CD4-positive, alpha-beta T cell treated with Interleukin-15 for 4 hours (primary cell): ENCODE measurements around the gene KIF3B.
"Not testable (repeated sequence)": the region's sequence is repeated elsewhere in the genome, so short reads cannot be mapped to it uniquely, and the experiment has no call there.

Experiments used
- DNase-seq: peaks from one replicate; pipeline ENCODE4 v3.0.0-alpha.2; 2020; ENCODE audit warnings: low spot score

The KIF3B gene

DNA sequence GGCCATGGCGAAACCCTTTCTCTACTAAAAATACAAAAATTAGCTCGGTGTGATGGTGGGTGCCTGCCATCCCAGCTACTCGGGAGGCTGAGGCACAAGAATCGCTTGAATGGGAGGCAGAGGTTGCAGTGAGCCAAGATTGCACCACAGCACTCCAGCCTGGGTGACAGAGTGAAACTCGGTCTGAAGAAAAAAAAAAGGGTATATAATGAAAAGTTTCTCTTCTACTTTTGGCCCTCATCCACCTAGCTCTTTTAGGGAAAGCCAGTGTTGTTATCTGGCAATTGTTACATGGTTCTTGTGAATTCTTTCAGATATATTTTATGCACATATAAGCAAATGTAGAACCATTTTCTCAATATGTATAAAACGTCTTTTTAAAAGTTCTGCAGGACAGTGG is 19.0 kb downstream of the KIF3B start:
- no peak for DNase-seq

DNA sequence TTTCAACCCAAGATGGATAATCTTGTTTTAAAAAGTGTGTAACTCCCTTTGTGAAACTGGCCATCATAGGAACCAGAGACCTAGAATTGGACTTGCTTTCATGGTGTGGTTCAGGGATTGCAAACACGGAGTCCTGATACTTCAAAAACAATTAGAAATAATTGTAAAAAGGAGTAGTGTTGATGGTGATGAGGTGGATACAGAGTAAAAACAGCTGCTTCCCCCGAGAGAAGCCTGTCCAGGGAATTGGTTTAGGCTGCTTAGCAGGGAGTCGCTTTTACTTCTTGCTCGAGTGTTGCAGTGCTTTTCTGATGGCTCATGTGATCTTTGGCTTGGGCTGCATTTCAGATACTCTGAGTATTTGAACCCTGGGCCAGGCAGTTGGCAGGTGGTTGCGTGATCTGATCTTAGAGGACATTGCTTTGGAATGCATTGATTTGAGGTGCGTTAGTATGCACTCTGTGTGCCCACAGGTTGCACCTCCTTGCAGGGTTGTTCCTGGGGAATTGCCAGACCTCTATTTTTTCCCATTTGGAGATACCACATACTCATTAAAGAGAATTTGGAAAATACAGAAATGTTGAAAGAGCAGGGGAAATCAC is 19.5 kb downstream of the KIF3B start:
- no peak for DNase-seq

GRCh38 chr20:32297439-32297838 is 20.0 kb downstream of the KIF3B start:
- DNase-seq, result no peak

DNA sequence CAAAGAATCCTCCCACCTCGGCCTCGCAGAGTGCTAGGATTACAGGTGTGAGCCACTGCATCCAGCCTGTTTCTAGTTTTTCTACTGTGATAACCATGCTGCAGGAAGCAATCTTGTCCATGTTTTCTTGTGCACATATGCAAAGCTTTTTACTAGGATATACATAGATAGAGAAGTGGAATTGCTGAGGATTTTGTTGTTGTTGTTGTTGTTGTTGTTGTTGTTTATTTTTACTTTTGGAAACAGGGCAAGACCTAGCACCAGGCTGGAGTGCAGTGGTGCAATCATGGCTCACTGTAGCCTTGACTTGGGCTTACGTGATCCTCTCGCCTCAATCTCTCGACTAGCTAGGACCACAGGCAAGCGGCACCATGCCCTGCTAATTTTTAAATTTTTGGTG is 23.2 kb downstream of the KIF3B start:
- no peak for DNase-seq

GRCh38 chr20:32301719-32302506 is 24.5 kb downstream of the KIF3B start:
- no peak for DNase-seq

DNA sequence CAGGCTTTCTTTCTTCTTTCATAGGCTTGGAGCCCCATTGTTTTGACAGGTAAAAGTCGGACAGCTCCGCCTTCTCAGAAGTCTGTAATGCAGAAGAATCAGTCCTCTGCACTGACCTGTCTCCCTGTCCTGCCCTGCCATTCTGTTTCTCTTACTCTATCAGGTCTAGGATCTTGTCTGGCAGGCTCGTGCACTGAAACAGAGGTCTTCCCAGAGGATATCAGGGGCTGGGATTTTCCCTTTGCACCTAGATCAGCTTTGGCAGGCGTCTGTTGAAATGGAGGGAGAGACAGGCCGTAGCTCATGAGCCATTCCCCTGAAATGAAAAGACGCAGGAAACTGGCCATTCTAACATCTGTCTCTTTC is 25.0 kb downstream of the KIF3B start:
- DNase-seq, result no peak

DNA sequence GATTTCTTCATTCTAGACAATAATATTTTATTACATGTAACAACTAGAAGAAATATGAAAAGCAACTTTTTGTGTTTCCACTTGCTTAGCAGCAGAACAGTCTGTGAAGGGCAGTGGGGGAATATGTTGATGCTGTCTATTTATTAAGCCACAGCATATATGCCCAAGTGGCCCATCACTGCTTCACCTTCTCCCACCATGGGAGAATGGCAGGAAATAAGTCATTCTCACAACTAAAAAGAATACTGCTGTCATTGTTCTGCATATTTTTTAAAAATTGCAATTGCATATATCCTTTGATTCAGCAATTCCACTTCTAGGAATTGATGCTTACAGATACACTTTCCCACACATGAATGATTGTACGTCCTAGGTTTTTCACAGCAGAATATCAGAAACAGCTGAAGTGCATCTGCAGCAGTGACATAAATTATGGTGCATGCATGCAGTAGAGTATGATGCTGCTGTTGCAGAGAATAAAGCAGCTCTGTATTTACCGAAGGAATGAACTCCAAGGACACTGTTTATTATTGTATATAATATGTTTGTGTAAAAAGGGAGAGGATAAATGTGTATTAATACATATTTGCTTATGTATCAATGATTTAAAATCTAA is 26.8 kb downstream of the KIF3B start:
- DNase-seq, result no peak

GRCh38 chr20:32312718-32313424 is 35.4 kb downstream of the KIF3B start:
- no peak for DNase-seq

DNA sequence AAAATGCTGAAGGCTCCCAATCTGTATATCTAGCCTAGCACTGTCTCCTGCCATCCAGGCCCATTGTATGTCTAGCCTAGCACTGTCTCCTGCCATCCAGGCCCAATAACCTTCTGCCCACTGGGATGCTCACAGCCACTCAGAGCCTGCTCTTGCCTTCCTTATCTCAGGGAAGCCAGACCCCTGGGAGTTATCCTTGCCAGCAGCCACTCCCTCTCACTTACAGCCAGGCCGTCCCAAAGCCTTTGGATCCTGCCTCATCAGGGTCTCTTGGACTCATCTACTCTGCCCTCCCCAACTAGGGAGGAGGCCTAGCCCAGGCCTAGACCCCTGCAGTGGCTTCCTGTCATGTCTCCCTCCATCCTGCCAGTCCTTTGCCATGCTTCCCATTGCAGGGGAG is 37.3 kb downstream of the KIF3B start:
- no peak for DNase-seq

DNA sequence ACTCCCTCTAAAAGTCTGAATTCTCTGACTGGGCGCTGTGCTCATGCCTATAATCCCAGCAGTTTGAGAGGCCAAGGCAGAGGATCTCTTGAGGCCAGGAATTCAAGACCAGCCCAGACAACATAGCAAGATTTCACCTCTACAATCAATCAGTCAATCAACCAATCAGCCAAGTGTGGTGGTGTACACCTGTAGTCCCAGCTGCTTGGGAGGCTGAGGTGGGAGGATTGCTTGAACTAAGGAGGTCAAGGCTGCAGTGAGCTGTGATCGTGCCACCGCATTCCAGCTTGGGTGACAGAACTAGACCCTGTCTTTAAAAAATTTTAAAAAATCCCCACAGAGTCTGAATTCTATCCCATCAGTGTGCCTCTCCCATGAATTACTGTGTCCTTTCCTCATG is 37.9 kb downstream of the KIF3B start:
- no peak for DNase-seq

DNA sequence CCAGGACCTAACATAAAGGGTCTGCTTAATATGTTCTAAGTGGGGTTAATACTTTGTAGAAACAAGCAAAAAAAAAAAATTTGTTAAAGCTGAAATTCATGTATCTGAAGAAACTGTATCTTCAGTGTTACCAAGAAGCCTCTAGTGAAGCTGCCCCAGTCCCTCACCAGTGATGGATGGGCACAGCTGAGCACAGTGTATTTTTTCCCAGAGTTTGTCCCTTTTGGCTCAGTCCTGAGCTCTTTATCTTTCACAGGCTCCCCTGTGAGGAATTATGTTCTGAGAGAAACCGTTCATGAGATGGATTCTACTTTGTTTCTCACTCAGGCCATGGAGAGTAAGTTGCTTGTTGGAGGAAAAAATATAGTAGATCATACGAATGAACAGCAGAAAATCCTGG is 38.4 kb downstream of the KIF3B start:
- DNase-seq, result no peak

DNA sequence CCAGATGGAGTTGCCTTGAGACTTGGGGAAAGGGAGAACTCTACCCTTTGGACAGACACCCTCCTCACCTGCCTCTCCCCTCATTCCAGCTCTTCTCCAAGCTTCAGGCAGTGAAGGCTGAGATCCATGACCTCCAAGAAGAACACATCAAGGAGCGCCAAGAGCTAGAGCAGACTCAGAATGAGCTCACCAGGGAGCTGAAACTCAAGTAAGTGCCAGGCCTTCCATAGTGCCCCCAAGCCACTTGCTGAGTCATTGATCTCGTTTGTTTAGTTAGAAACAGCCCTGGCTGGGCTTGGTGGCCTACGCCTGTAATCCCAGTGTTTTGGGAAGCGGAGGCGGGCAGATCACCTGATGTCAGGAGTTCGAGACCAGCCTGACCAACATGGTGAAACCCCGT is 39.2 kb downstream of the KIF3B start:
- DNase-seq, result no peak

- DNase-seq, result no peak
Measured at GRCh38 chr20:32319100-32319499, 41.6 kb downstream of the KIF3B start.

DNA sequence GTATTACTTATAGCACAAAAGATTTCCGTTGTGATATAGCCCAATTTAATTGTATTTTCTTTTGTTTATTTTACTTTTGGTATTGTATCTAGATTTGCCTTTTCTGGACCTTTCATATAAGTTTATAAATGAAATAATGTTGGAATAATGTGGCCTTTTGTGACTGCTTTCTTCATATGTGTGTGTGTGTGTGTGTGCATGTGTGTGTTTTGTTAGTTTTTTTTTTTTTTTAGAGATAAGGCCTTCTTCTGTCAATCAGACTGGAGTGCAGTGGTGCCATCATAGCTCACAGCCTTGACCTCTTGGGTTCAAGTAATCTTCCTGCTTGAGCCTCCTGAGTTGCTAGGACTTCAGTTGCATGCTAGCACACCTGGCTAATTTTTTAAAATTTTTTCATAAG is 42.9 kb downstream of the KIF3B start:
- no peak for DNase-seq

DNA sequence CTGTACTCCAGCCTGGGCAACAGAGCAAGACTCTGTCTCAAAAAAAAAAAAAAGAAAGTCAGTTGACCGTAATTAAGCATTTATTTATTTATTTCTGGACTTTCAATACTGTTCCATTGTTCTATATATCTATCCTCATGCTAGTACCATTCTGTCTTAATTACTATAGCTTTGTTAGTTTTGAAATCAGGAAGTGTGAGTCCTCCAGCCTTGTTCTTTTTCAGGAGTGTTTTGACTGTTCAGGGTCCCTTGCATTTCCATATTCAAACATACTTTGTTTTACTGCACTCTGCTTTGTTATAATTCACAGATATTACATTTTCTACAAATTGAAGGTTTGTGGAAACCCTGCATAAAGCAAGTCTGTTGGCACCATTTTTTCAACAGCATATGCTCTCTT is 43.9 kb downstream of the KIF3B start:
- DNase-seq, result no peak

DNA sequence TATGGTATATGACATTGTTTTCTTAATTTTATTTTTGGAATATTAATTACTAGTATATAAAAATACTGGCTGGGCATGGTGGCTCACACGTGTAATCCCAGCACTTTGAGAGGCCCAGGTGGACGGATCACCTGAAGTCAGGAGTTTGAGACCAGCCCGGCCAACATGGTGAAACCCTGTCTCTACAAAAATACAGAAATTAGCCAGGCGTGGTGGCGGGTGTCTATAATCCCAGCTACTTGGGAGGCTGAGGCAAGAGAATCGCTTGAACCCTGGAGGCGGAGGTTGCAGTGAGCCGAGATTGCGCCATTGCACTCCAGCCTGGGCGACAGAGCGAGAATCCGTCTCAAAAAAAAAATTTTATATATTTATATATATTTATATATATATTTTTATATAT is 44.8 kb downstream of the KIF3B start:
- DNase-seq, result not testable (repeated sequence)

DNA sequence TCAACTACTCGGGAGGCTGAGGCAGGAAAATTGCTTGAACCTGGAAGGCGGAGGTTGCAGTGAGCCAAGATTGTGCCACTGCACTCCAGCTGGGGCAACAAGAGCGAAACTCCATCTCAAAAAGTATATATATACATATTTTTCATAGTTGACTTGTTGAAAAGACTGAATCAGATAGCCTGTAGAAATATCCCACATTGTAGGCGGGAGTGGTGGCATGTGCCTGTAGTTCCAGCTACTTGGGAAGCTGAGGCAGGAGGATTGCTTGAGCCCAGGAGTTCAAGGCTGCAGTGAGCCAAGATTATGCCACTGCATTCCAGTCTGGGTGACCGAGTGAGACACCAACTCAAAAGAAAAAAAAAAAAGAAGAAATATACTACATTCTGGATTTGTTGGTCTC is 46.3 kb downstream of the KIF3B start:
- not testable (repeated sequence) for DNase-seq

DNA sequence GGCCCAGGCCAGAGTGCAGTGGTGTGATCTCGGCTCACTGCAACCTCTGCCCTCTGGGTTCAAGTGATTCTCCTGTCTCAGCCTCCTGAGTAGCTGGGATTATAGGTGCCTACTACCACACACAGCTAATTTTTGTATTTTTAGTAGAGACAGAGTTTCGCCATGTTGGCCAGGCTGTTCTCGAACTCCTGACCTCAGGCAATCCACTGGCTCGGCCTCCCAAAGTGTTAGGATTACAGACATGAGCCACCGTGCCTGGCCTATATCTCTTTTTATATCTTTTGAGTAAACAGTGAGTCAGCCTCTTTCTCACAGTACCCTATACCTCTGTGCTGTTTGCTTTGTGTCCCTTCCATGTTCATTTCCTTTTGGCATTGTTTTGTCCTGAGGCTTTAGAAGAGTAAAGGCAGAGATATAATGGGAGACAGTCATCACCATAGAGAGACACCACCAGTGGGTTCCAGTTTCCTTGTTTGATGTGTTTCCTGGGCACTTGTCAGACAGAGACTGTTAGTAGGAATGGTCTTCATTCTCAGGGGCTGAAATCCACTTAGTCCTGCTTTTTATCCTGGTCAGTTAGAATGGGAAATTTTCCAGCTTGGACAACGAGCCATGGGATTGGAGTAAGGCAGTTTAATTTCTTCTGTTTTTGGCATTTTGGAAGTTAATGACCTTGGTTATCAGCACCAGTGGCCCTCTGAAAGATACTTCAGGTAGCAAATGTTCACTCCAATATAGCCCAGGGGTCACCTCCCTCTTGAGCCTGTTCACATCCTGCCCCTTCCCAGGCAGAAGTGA is 48.5 kb downstream of the KIF3B start:
- DNase-seq, result no peak

DNA sequence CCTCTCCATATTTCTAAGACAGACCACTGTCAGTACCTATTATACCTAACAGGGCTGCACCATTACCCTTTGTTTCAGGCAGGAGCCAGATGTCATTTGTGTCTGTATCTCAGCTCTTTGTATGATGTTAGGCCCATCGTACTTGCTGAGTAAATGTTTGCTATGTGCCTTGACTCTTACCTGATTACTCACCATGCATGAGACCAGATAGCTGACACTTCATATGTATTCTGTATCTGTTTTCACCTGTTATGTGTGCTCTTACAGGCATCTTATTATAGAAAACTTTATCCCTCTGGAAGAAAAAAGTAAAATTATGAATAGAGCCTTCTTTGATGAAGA is 49.0 kb downstream of the KIF3B start:
- DNase-seq, result no peak

GRCh38 chr20:32327087-32327681 is 49.7 kb downstream of the KIF3B start:
- DNase-seq, result no peak

DNA sequence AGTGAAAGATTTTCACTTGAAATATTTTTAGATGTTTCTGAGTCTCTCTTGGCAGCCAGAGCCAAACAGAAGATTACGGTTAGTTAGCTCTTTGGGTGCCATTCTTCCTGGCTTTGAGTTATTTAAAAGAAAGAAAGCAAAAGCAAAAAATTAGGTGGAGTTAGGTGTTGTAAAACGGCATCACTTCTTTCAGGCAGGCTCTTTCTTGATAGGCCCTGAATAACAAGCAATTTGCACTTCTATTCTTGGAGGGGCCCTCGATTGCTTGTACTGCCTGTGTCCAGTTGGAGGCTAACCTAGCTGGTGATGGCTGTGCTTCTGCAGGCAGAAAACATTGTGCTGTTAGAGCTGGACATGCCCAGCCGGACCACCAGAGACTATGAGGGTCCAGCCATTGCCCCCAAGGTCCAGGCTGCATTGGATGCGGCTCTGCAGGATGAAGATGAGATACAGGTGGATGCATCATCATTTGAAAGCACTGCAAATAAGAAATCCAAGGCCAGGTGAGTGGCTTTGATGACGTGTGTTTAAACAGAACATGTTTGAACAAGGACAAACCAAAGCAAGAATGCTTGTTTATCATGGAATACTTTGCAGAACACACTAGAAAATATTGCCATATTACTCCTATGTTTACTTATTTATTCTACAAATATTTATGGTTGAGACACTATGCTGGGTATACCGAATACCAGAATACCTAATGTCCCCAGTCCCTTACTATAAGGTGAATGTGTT is 52.5 kb downstream of the KIF3B start:
- no peak for DNase-seq
